HG02885 (cell line): Measurements from ENCODE around the gene CCNA2.
A peak's percentile ranks its signal among the peaks of the same experiment; 100 is the strongest.

Source experiments
- ATAC-seq: cut with Tn5 transposase; IDR thresholded peaks from one replicate; pipeline ENCODE4 v1.9.1; 2021; ENCODE audit warnings: mild to moderate bottlenecking; ENCODE audit not compliant: unreplicated experiment, poor library complexity

Gene CCNA2

DNA sequence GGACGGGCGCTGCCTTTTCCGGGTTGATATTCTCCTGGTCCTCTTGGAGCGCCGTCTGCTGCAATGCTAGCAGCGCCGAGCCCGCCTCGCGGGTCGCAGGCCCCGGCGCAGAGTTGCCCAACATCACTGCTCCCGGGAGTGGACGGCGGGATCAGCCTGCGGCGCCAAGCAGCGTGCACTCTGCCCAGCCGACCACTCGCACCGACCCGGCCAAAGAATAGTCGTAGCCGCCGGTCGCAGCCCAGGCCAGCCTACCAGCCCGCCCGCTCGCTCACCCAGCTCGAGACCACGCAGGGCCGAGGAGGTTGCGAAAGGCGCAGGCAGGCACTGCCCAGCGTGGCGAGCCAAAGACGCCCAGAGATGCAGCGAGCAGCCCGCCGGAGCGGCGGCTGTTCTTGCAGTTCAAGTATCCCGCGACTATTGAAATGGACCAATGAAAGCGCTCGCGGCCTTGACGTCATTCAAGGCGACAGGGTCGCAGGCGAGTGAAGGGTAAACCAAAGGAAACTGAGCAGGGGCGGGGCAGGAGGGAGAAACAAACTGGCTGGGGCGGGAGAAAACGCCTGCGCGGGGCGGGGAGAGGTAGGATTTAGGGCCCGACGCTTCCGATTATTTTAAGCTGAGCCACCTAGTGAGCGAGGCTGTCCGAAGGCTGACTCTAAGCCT, at the start of gene CCNA2:
Gene CCNA2, minus strand, starts transcription at position 379 of the 666 bp plus-strand sequence. Its CDS starts 255 bp downstream, at position 124.
- peak; percentile 93 for ATAC-seq

DNA sequence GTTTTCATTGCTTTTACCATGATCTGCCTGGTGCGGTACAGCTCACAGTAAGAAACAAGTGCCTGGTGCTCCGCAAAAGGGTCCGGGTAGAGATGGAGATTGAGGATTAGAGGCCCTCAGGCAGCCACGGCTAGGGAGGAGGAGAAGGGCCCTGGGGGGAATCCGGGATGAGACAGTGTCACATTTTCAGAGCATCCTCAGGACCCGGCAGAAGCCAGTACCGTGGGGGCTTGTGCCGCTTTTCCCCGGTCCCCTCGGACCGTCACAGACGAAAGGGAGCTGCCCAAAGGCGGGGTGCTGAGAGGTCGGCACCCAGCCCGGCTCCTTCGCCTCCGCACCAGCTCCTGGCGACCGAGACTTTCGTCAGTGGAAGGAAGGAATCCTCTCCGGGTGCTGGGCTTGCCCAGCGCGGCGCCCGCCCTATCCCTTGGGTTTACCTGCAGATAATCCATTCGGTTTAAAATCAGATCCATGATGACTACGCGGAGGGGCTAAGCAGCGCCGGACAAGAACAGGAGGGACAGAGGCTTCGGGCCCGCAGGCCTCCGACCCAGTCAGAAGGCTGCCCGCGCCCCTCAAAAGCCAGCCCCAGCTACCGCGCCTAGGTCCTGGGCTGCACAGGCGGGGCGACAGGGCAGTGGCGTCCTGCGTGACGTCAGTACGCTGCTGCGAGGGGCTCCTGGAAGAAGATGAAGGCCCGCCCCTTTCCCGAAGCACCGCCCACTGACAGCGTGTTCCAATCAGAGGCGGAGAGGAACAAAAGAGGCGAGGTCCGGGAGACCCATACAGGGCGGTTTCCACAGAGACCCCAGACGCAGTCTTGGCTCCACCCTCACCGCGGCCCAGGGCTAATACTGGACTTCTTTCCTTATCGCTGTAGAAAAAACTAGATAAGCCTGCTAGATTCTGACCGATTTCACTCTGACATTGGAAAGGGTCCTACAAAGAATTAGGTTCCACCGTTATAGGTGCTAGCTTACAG, 46.4 kb upstream of the CCNA2 start, which contains the start of gene BBS7:
Gene BBS7, minus strand, starts transcription at position 634 of the 982 bp plus-strand sequence. Its CDS starts 161 bp downstream, at position 473.
- peak; percentile 98 for ATAC-seq

DNA sequence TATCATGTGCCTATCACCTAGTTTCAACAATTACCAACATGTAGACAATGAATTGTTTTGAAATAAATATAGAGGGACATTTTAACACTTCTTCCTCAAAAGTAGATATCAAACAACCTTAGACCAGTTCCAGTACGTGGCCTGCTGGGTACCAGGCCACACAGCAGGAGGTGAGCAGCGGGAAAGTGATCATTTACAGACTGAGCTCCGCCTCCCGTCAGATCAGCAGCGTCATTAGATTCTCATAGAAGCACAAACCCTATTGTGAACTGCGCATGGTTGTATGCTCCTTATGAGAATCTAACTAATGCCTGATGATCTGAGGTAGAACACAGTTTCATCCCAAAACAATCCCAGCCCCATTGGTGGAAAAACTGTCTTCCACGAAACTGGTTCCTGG, 40.1 kb upstream of the CCNA2 start:
- no peak for ATAC-seq

GRCh38 chr4:121861426-121861825, 37.7 kb upstream of the CCNA2 start:
- no peak for ATAC-seq

GRCh38 chr4:121860121-121860520, 36.4 kb upstream of the CCNA2 start:
- ATAC-seq: no peak

- ATAC-seq: no peak
These were observed 27.7 kb upstream of the CCNA2 start for GRCh38 chr4:121851354-121851753.

- peak; percentile 87 for ATAC-seq
These were observed 23.0 kb upstream of the CCNA2 start for GRCh38 chr4:121846662-121847061.

DNA sequence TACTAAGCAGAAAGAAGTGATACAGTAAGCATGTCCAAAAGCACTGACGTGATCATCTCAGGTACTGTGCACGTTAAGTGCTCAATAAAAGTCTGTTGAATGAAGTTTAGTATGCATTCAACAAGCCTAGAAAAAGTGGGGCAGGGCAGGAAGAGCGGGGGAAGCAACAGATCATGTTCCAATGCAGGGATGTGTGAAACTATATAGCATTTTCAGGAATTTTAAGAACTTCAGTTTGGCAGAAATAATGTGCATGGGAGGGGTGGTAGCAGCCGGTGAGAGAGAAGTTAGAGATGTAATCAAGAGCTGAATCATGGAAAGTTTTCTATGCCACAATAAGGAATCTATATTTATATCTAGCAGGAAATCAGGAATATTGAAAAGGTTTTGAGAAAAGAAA, 19.2 kb upstream of the CCNA2 start:
- ATAC-seq: no peak

DNA sequence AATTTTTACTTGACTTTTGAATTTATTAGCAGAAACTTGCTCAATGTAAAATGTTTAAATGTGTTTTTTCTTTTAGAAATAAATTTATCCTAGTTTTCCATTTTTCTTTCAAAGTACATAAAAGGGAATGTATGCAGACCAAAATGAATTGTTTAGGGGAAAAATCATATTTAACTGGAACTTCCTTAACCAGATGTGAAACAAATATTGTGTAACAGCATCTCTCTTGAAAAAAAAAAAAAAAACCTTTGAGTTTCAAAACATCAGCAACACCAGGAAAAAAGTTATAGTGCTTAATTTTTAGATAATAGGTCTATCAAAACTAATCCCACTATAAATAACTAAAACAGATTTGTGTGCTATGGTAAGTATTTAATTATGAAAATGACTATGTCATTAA, 14.5 kb upstream of the CCNA2 start:
- ATAC-seq: no peak

DNA sequence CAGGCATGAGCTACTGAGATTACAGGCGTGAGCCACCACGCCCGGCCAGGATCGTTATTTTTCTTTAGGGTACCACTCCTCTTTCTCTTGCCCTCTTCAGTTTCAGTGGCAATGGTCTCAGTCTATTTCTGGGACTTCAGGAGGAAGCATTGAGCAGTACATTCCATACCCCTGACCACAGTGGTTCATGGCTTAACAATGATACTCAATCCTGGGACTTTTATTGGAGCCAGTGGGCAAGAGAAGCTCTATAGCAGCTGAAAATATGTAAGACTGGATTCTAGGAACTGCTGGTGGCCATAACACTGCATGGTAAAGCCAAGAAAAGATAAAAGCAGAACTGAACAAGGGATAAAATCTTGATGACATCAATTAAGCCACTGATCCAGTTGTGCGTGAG, 5.8 kb upstream of the CCNA2 start:
- no peak for ATAC-seq

DNA sequence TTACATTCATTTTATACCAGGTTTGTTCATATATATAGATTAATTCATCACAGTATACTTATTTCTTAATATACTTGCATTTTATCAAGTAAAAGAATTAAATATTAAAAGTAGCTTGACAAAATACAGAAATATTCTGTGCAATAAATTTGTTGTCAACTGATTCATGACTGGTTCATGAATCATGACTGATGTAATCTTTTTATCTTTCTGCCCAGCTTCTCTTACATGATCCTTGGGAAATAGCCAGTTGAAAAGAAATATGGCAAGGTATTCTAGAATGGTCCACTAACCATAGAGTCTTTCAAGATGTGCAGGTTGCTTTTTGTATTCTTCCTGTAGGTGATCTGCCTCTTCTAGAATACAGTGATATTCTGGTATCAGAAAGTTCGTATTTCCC, 4.2 kb upstream of the CCNA2 start:
- ATAC-seq: no peak

DNA sequence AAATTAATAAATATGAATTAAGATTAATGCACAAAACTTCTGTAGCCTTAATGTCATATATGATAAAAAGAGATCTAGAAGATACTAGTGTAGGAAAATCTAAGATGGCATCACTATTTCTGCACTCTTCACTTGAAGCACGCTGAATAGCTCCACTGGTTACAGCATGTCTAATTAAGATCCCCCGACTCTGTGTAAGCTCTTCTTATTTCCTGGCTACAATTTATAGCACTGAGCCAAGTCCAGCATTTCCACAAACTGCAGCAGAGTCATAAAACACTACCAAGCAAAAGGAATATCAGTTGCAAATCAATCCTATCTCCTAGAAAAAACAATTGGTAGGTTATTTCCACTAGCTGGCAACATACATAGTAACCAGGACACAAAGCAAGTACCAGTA, 1.3 kb upstream of the CCNA2 start:
- ATAC-seq: no peak

DNA sequence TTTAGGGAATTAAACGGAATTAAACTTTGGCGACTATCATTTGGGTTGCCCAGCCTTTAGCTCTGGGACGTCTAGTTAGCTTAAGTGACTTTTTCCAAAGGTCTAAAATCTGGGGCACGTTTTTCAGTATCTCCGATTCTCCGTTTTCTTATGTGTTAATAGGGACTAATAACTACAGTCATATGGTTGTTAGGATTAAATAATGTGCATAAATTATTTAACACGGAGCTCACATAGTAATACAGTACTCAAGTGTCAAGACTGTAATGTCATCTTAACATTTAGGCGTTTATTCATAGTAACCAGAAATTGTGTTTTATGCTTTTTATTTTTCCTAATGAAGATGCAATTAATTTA, 466 bp upstream of the CCNA2 start:
- no peak for ATAC-seq

DNA sequence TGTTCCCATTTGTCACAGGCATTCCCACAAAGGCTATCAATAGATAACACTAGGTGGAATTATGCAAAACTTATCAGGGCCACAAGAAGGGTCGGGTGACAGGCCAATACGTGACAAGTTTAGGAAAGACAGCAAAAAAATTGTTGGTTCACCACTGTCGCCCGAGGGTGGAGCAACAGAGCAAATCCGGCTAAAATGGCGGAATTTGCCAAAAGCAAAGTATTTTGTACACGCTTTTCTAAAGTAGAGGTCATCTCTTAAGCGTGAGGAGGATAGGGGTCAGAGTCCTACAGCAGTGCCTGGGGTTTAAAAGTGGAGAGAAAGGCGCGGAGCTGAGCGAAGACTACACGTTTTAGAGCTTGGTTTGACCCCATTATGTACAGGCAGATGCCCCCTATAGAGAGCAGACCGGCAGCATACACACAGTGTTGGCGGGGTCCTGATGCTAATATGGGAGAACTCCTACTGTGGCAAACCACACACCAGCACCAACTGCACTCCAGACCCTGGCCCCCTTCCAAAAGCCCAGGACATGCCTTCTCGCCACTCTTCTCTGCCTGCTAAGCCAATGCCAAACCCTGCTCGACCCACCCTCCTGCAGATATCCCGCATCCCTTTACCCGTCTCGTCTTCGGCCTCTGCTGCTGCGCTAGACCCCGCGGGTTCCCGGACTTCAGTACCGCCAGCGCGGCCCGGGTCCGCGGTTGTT, 733 bp downstream of the CCNA2 start:
- peak; percentile 52 for ATAC-seq

- ATAC-seq: no peak
These were observed 1.6 kb downstream of the CCNA2 start for GRCh38 chr4:121822047-121822446.

GRCh38 chr4:121819216-121819965, 4.3 kb downstream of the CCNA2 start:
- ATAC-seq: no peak

- no peak for ATAC-seq
These were observed 5.5 kb downstream of the CCNA2 start for GRCh38 chr4:121818215-121818614.

- ATAC-seq: no peak
These were observed 6.0 kb downstream of the CCNA2 start for GRCh38 chr4:121817701-121818100.

- ATAC-seq: no peak
These were observed 6.7 kb downstream of the CCNA2 start for GRCh38 chr4:121817006-121817405.

- no peak for ATAC-seq
These were observed 8.9 kb downstream of the CCNA2 start for GRCh38 chr4:121814756-121815155.
